ENCODE measurements around the gene PODXL2.

Gene PODXL2

DNA sequence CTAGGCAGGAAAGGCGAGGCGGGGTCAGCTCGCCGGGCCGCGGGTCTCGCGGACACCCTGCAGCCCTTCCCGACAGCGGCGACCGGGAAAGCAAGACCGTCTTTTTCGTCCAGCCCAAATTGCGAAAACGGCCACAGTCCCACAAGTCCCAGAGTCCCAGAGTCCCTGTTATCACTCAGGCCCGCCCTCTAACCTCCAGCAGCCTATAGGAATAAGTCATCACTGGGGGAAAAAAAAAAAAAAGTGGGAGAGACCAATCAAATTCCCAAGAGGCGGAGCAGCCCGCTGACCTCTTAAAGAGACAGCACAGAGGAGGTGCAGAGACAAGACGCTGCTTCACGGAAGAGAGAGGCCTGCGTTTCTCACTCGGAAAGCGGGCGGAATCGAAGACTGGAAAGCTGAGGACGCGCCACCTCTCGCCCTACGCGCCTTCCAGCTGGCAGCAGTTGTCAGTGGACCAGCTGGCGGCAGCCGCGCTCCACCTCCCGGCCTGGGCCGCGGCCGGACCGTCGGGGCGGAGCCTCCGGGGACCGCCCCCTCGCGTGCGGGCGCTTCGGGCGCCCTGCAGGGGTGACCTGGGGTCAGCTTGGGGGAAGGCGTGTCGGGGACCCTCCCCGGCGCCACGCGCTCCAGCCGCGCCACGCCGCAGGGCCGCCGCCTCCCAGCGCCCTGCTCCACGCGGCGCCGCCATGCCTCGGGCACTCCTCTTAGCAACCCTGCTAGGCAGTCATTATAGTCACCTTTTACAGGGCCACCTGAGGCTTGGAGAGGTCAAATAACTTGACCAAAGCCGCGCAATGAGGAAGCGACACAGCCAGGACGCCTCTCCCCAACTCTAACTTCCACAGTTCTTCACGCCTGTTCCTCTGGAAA is 38.2 kb upstream of the PODXL2 start, which contains the start of gene TPRA1:
Gene TPRA1, minus strand, starts transcription at position 141 of the 873 bp plus-strand sequence. CDS start 10,587 bp downstream, outside the sequence.
- Histone ChIP-seq H3K27ac (ENCODE audit: low read length) (peak within 1 kb of the TSS; percentile 88), H3K4me1 (ENCODE audit: insufficient read depth, low read length) (peaks cover 31% of the 10 kb centered on the region), H4K20me1 (ENCODE audit: insufficient read depth, low read length) (peaks cover 39% of the 10 kb centered on the region), H3K9me3 (ENCODE audit: insufficient read depth, low read length, severe bottlenecking) (no peaks in the 10 kb centered on the region), H2AFZ (ENCODE audit: low read depth, low read length) (peak within 1 kb of the TSS; percentile 89), H3K79me2 (ENCODE audit: insufficient read depth, low read length) (peaks cover 46% of the 10 kb centered on the region), H3K4me2 (ENCODE audit: insufficient read depth, low read length) (peak within 1 kb of the TSS; percentile 85), H3K36me3 (ENCODE audit: insufficient read depth, low read length) (peaks cover 12% of the 10 kb centered on the region), H3K27me3 (ENCODE audit: insufficient read depth, low read length, poor library complexity) (no peaks in the 10 kb centered on the region), H3K4me3 (ENCODE audit: low read depth in 1 of 2, low read length in 2 of 2) (peak within 1 kb of the TSS; percentile 84 to 94), H3K9ac (ENCODE audit: low read depth, low read length) (peak within 1 kb of the TSS; percentile 95)
- no peak for TF ChIP-seq EZH2 (IDR thresholded peaks at IDR 0.05; ENCODE audit: borderline replicate concordance, low read depth, low read length, severe bottlenecking)
- TF ChIP-seq, protein P1, sequence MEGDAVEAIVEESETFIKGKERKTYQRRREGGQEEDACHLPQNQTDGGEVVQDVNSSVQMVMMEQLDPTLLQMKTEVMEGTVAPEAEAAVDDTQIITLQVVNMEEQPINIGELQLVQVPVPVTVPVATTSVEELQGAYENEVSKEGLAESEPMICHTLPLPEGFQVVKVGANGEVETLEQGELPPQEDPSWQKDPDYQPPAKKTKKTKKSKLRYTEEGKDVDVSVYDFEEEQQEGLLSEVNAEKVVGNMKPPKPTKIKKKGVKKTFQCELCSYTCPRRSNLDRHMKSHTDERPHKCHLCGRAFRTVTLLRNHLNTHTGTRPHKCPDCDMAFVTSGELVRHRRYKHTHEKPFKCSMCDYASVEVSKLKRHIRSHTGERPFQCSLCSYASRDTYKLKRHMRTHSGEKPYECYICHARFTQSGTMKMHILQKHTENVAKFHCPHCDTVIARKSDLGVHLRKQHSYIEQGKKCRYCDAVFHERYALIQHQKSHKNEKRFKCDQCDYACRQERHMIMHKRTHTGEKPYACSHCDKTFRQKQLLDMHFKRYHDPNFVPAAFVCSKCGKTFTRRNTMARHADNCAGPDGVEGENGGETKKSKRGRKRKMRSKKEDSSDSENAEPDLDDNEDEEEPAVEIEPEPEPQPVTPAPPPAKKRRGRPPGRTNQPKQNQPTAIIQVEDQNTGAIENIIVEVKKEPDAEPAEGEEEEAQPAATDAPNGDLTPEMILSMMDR (IDR thresholded peaks at IDR 0.05; ENCODE audit: borderline replicate concordance, extremely low read depth, low read length, poor library complexity, severe bottlenecking): peak; percentile 49
- peak; percentile 85 for ATAC-seq (ENCODE audit: insufficient read depth, low read depth)
- peak; percentile 92 for DNase-seq

DNA sequence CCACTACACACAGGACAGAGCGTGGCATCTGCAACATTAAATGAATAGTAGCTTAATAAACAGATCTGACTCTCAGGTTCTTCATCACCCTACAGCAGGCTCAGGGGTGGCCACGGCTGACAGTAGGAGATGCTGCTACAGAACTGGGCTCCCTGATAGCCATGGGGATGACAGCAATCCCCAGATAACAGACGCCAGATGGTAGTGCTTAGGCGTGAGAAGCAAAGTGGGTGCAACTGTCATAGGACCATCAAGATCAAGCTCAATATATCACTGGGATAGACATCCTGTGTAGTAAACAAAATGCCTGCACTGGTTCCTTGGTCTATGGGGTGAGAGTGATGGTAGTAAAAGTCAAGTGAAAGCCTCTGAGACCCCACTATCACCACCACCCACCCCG is 35.8 kb upstream of the PODXL2 start:
- Histone ChIP-seq H3K4me1 (ENCODE audit: insufficient read depth, low read length) (peaks cover 43% of the 10 kb centered on the region), H3K27me3 (ENCODE audit: insufficient read depth, low read length, poor library complexity) (no peaks in the 10 kb centered on the region), H3K4me2 (ENCODE audit: insufficient read depth, low read length) (no peak overlapping the region), H3K9me3 (ENCODE audit: insufficient read depth, low read length, severe bottlenecking) (no peaks in the 10 kb centered on the region), H3K27ac (ENCODE audit: low read length) (no peak overlapping the region), H3K79me2 (ENCODE audit: insufficient read depth, low read length) (peaks cover 27% of the 10 kb centered on the region), H3K9ac (ENCODE audit: low read depth, low read length) (no peak overlapping the region), H2AFZ (ENCODE audit: low read depth, low read length) (no peak overlapping the region), H4K20me1 (ENCODE audit: insufficient read depth, low read length) (peaks cover 18% of the 10 kb centered on the region), H3K36me3 (ENCODE audit: insufficient read depth, low read length) (no peaks in the 10 kb centered on the region; the same call in 1 of the 2 replicates), H3K4me3 (ENCODE audit: low read depth in 1 of 2, low read length in 2 of 2) (no peak overlapping the region)
- no peak for ATAC-seq (ENCODE audit: insufficient read depth, low read depth)
- DNase-seq: no peak
- TF ChIP-seq, protein P1 (IDR thresholded peaks at IDR 0.05; ENCODE audit: borderline replicate concordance, extremely low read depth, low read length, poor library complexity, severe bottlenecking): no peak
- TF ChIP-seq EZH2 (IDR thresholded peaks at IDR 0.05; ENCODE audit: borderline replicate concordance, low read depth, low read length, severe bottlenecking): no peak

DNA sequence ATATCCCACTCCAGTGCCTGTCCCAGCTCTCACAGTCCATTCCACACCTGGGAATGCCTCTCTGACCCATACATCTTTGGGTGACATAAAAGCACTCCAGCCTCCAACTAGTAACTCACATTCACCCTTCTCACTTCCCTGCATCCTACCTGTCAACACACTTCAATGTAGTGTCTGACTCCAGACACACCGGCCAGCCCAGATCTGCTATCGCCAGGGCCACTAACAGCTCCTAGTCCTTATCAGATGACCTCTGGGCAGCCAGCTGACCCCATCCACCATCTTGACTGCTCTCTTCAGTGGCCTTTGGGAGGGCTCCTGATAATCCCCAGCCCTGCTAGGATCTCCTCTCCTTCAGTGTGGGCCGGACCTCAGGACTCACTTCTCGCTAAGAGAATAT is 33.7 kb upstream of the PODXL2 start:
- Histone ChIP-seq H4K20me1 (ENCODE audit: insufficient read depth, low read length) (peaks cover 2% of the 10 kb centered on the region; the same call in 1 of the 2 replicates), H3K79me2 (ENCODE audit: insufficient read depth, low read length) (peaks cover 27% of the 10 kb centered on the region), H3K4me3 (ENCODE audit: low read depth in 1 of 2, low read length in 2 of 2) (no peak overlapping the region), H3K9ac (ENCODE audit: low read depth, low read length) (no peak overlapping the region), H3K4me2 (ENCODE audit: insufficient read depth, low read length) (no peak overlapping the region), H3K9me3 (ENCODE audit: insufficient read depth, low read length, severe bottlenecking) (no peaks in the 10 kb centered on the region), H3K36me3 (ENCODE audit: insufficient read depth, low read length) (peaks cover 15% of the 10 kb centered on the region), H3K27ac (ENCODE audit: low read length) (no peak overlapping the region), H3K4me1 (ENCODE audit: insufficient read depth, low read length) (peaks cover 45% of the 10 kb centered on the region), H3K27me3 (ENCODE audit: insufficient read depth, low read length, poor library complexity) (no peaks in the 10 kb centered on the region), H2AFZ (ENCODE audit: low read depth, low read length) (no peak overlapping the region)
- ATAC-seq (ENCODE audit: insufficient read depth, low read depth) (no peak), DNase-seq (no peak)
- TF ChIP-seq EZH2 (IDR thresholded peaks at IDR 0.05; ENCODE audit: borderline replicate concordance, low read depth, low read length, severe bottlenecking): no peak
- TF ChIP-seq, protein P1 (IDR thresholded peaks at IDR 0.05; ENCODE audit: borderline replicate concordance, extremely low read depth, low read length, poor library complexity, severe bottlenecking): no peak

Data from DND-41 (cell line).